GM18870 (cell line): Measurements from ENCODE around the gene B4GALT4.
"Not testable (repeated sequence)": the region's sequence is repeated elsewhere in the genome, so short reads cannot be mapped to it uniquely, and the experiment has no call there.

Experiments used
- ATAC-seq: cut with Tn5 transposase; IDR thresholded peaks from one replicate; pipeline ENCODE4 v1.9.1; 2021; ENCODE audit warnings: moderate library complexity; ENCODE audit not compliant: unreplicated experiment

B4GALT4 gene

GRCh38 chr3:119205685-119206084, 35.0 kb downstream of the B4GALT4 start:
- ATAC-seq, result no peak

- ATAC-seq, result no peak
These were observed 35.5 kb downstream of the B4GALT4 start for GRCh38 chr3:119205209-119205608.

GRCh38 chr3:119195911-119196310, 44.8 kb downstream of the B4GALT4 start:
- no peak for ATAC-seq

GRCh38 chr3:119195151-119195476, 45.6 kb downstream of the B4GALT4 start:
- ATAC-seq, result no peak

- no peak for ATAC-seq
These were observed 46.2 kb downstream of the B4GALT4 start for GRCh38 chr3:119194237-119195150.

GRCh38 chr3:119191800-119192199, 48.9 kb downstream of the B4GALT4 start:
- no peak for ATAC-seq

- ATAC-seq, result no peak
These were observed 53.4 kb downstream of the B4GALT4 start for GRCh38 chr3:119187266-119187665.

GRCh38 chr3:119184796-119185570, 55.7 kb downstream of the B4GALT4 start:
- no peak for ATAC-seq

GRCh38 chr3:119184111-119184510, 56.6 kb downstream of the B4GALT4 start:
- ATAC-seq, result no peak

- no peak for ATAC-seq
These were observed 58.9 kb downstream of the B4GALT4 start for GRCh38 chr3:119181765-119182164.

GRCh38 chr3:119177321-119177720, 63.4 kb downstream of the B4GALT4 start:
- no peak for ATAC-seq

- ATAC-seq, result no peak
These were observed 63.9 kb downstream of the B4GALT4 start for GRCh38 chr3:119176778-119177177.

GRCh38 chr3:119175872-119176756, 64.6 kb downstream of the B4GALT4 start:
- no peak for ATAC-seq

- ATAC-seq, result no peak
These were observed 67.4 kb downstream of the B4GALT4 start, which contains the start of gene UPK1B for GRCh38 chr3:119173325-119173724. UPK1B (plus strand) TSS chr3:119173598; CDS start chr3:119186742, 13,144 bp downstream.

GRCh38 chr3:119170821-119171220, 69.9 kb downstream of the B4GALT4 start:
- no peak for ATAC-seq

GRCh38 chr3:119164745-119165144, 75.9 kb downstream of the B4GALT4 start:
- not testable (repeated sequence) for ATAC-seq
